K562 (cell line): ENCODE measurements around the gene ELK1. TPM values are rescaled to one million over a fixed set of nuclear protein-coding genes. Genes with fewer than 3 reads are reported as not detected.
A peak's percentile ranks its signal among the peaks of the same experiment; 100 is the strongest.

ENCODE experiments used
- ATAC-seq: fragments of 200-7000 bp; cut with Tn5 transposase; 3 replicates; pipeline ENCODE4 v1.9.1; 2020; ENCODE audit warnings: moderate library complexity
- BruUV-seq: library from RNA; stranded (reverse); fragments of 400-500 nt; replicated peaks from 2 replicates; lab custom pipeline; 2021; lab: Mats Ljungman, UMichigan
- CTCF ChIA-PET: fragments of 300-600 bp; formaldehyde crosslinking; extraction: SDS; loops from one replicate; lab custom pipeline; 2021; ENCODE audit warnings: low intra/inter-chr PET ratio; lab: Yijun Ruan, JAX
- POLR2A ChIA-PET: fragments of 300-600, 350-650 bp; sonication (Branson Sonifier 250); formaldehyde crosslinking; extraction: SDS; loops from one replicate; lab custom pipeline; 2021; ENCODE audit warnings: antibody characterized with exemption, inconsistent platforms; lab: Yijun Ruan, JAX
- DNase-seq, 4 experiments: peaks; one replicate each; pipeline versions ENCODE4 v3.0.0 to v3.0.0-alpha.2; 2011 to 2018; ENCODE audit warnings: low spot score in 3 of 4, mixed read lengths in 3 of 4; ENCODE audit errors: extremely low read depth in 1 of 4
- FAIRE-seq: peaks from 2 replicates; lab custom pipeline; 2011; peaks lifted over from hg19 to GRCh38; lab: Jason Lieb, UNC
- H2AFZ ChIP-seq: 2 replicates; pipeline ENCODE4 v1.6.0; 2011; ENCODE audit warnings: low read depth, low read length, control low read depth, inconsistent platforms
- H3K27ac ChIP-seq: fragments of 200-600 bp; 3 replicates; pipeline ENCODE4 v1.8.0; 2011; ENCODE audit warnings: low read depth, mild to moderate bottlenecking, control low read depth, inconsistent platforms, low read length, moderate library complexity, mixed read lengths; ENCODE audit errors: extremely low read depth
- H3K27me3 ChIP-seq, 2 experiments: fragments of 300-600 bp in 1 of 2; 2 replicates in 1 of 2; 3 replicates in 1 of 2; pipeline versions ENCODE4 v1.6.0 to v1.8.0; 2011; ENCODE audit warnings: inconsistent platforms in 2 of 2, low read length in 2 of 2, mild to moderate bottlenecking in 1 of 2, mixed read lengths in 1 of 2, moderate library complexity in 1 of 2; ENCODE audit not compliant: control insufficient read depth in 2 of 2, insufficient read depth in 2 of 2
- H3K36me3 ChIP-seq: fragments of 300-600 bp; 3 replicates; pipeline ENCODE4 v1.8.0; 2011; ENCODE audit warnings: mild to moderate bottlenecking, low read length, inconsistent platforms; ENCODE audit not compliant: control insufficient read depth, insufficient read depth
- H3K4me1 ChIP-seq, 2 experiments: fragments of 200-600 bp in 1 of 2; replicated peaks in 1 of 2; 2 replicates in 1 of 2; 3 replicates in 1 of 2; pipeline versions ENCODE4 v1.5.1 to v1.8.0; 2011; ENCODE audit warnings: inconsistent platforms in 2 of 2, low read length in 2 of 2, mild to moderate bottlenecking in 1 of 2, mixed read lengths in 1 of 2, moderate library complexity in 1 of 2; ENCODE audit not compliant: control insufficient read depth in 2 of 2, insufficient read depth in 2 of 2
- H3K4me2 ChIP-seq: 2 replicates; pipeline ENCODE4 v1.6.1; 2011; ENCODE audit warnings: low read length, control low read depth, inconsistent platforms, mixed read lengths; ENCODE audit not compliant: insufficient read depth
- H3K4me3 ChIP-seq: fragments of 200-600 bp; sonication (generic), shearing (Covaris generic); 2 replicates; pipeline ENCODE4 v1.5.1; 2016; ENCODE audit warnings: control low read depth, inconsistent platforms
- H3K79me2 ChIP-seq: fragments of 200-600 bp; 3 replicates; pipeline ENCODE4 v1.8.0; 2011; ENCODE audit warnings: low read length, inconsistent platforms; ENCODE audit not compliant: control insufficient read depth, insufficient read depth
- H3K9ac ChIP-seq, 2 experiments: 2 replicates each; pipeline versions ENCODE4 v1.6.0 to v1.6.1; 2011; ENCODE audit warnings: low read depth in 2 of 2, low read length in 2 of 2, control low read depth in 1 of 2, inconsistent platforms in 1 of 2, mild to moderate bottlenecking in 1 of 2, mixed read lengths in 1 of 2; ENCODE audit not compliant: insufficient read depth in 1 of 2
- H3K9me1 ChIP-seq: one replicate; pipeline ENCODE4 v1.6.0; 2011; ENCODE audit warnings: inconsistent platforms, mild to moderate bottlenecking, low read length, moderate library complexity; ENCODE audit not compliant: control insufficient read depth, insufficient read depth
- H3K9me3 ChIP-seq: replicated peaks from 2 replicates; pipeline ENCODE4 v1.5.1; 2011; ENCODE audit warnings: low read depth, low read length, inconsistent platforms; ENCODE audit not compliant: control insufficient read depth, insufficient read depth
- H4K20me1 ChIP-seq: replicated peaks from 2 replicates; pipeline ENCODE4 v1.6.1; 2011; ENCODE audit warnings: low read length, inconsistent platforms, mixed read lengths; ENCODE audit not compliant: control insufficient read depth, insufficient read depth
- ATF3 ChIP-seq, 2 experiments: fragments of 450-650 bp in 1 of 2; sonication (generic) in 1 of 2; formaldehyde crosslinking in 1 of 2; IDR thresholded peaks in 1 of 2; conservative IDR thresholded peaks in 1 of 2; 2 replicates each; pipeline versions ENCODE4 v1.6.1 to v1.8.1; 2016 to 2023; ENCODE audit warnings: mild to moderate bottlenecking in 2 of 2, moderate library complexity in 2 of 2, inconsistent platforms in 1 of 2, missing genetic modification reagents in 1 of 2
- E2F6 ChIP-seq, 2 experiments: IDR thresholded peaks; 2 replicates each; pipeline ENCODE4 v1.6.1; 2011; ENCODE audit warnings: borderline replicate concordance in 1 of 2, control low read depth in 1 of 2, low read depth in 1 of 2, low read length in 1 of 2, mild to moderate bottlenecking in 1 of 2, mixed read lengths in 1 of 2, moderate library complexity in 1 of 2; ENCODE audit not compliant: insufficient read depth in 1 of 2, insufficient read length in 1 of 2, poor library complexity in 1 of 2, severe bottlenecking in 1 of 2; ENCODE audit errors: extremely low read depth in 1 of 2
- EGR1 ChIP-seq: fragments of 450-650 bp; conservative IDR thresholded peaks from 2 replicates; pipeline ENCODE4 v1.6.1; 2017; ENCODE audit warnings: mild to moderate bottlenecking
- EP300 ChIP-seq: IDR thresholded peaks from 2 replicates; pipeline ENCODE4 v1.6.1; 2012; ENCODE audit warnings: low read length, improper control_type of control experiment
- FOXP1 ChIP-seq: sonication (generic); formaldehyde crosslinking; IDR thresholded peaks from 2 replicates; pipeline ENCODE4 v1.8.0; 2022; ENCODE audit warnings: mild to moderate bottlenecking, missing genetic modification reagents
- GATAD2B ChIP-seq: fragments of 450-650 bp; IDR thresholded peaks from 2 replicates; pipeline ENCODE4 v1.6.1; 2017; ENCODE audit warnings: mild to moderate bottlenecking, borderline replicate concordance
- KDM1A ChIP-seq, 2 experiments: fragments of 450-650 bp; IDR thresholded peaks; 2 replicates each; pipeline ENCODE4 v1.6.1; 2016; ENCODE audit warnings: mild to moderate bottlenecking in 2 of 2
- MBD2 ChIP-seq: sonication (generic); IDR thresholded peaks from 2 replicates; pipeline ENCODE4 v1.6.1; 2016; ENCODE audit warnings: low read depth, borderline replicate concordance
- SIN3B ChIP-seq: fragments of 450-650 bp; IDR thresholded peaks from 2 replicates; pipeline ENCODE4 v1.6.1; 2017; ENCODE audit warnings: low read depth, mild to moderate bottlenecking, moderate library complexity
- SMAD4 ChIP-seq: fragments of 250-450 bp; sonication (Bioruptor Pico); conservative IDR thresholded peaks from 2 replicates; pipeline ENCODE4 v1.8.0; 2021; ENCODE audit warnings: inconsistent platforms, mild to moderate bottlenecking, moderate library complexity
- SP1 ChIP-seq: sonication (generic); formaldehyde crosslinking; IDR thresholded peaks from 2 replicates; pipeline ENCODE4 v1.8.1; 2022; ENCODE audit warnings: mild to moderate bottlenecking, missing genetic modification reagents
- TCF3 ChIP-seq: sonication (generic); formaldehyde crosslinking; IDR thresholded peaks from 2 replicates; pipeline ENCODE4 v1.4.0; 2020; ENCODE audit warnings: mild to moderate bottlenecking, missing genetic modification reagents
- TGIF2 ChIP-seq: sonication (generic); formaldehyde crosslinking; IDR thresholded peaks from 2 replicates; pipeline ENCODE4 v1.8.1; 2022; ENCODE audit warnings: mild to moderate bottlenecking, missing genetic modification reagents, moderate library complexity
- ZNF143 ChIP-seq: sonication (generic); formaldehyde crosslinking; IDR thresholded peaks from 2 replicates; pipeline ENCODE4 v1.9.0; 2022; ENCODE audit warnings: mild to moderate bottlenecking, missing genetic modification reagents
- WGBS: fragments of 100-300 bp; shearing (Covaris generic); methylation state at CpG from one replicate; pipeline ENCODE4 v1.1.6; 2016; ENCODE audit warnings: low coverage, mixed read lengths; ENCODE audit not compliant: insufficient coverage; ENCODE audit errors: missing lambda C conversion rate; 5-methylcytosine and 5-hydroxymethylcytosine counted together
- in situ Hi-C: fragments of 300-500 bp; cut with MboI; formaldehyde crosslinking; loops from 4 replicates; pipeline ENCODE4 v1.15.0; 2018; ENCODE audit warnings: inconsistent platforms, mixed read lengths
- intact Hi-C: fragments of 100-400 bp; cut with micrococcal nuclease; formaldehyde crosslinking; loops from 2 replicates; pipeline ENCODE4 v1.14.2; 2022
- polyA plus RNA-seq, 8 experiments: library from polyadenylated mRNA; depleted of rRNA in 4 of 8; stranded (reverse) in 5 of 8; unstranded in 3 of 8; fragments of >200 nt; fragmentation: Nextera tagmentation in 2 of 8; fragmentation: Illumina TruSeq in 1 of 8; extraction: Ambion mirVana in 2 of 8; extraction: Trizol in 1 of 8; gene quantifications; 2 replicates each; pipeline versions ENCODE4 v1.2.1 to v1.2.3, GENCODE V29; 2011 to 2014; ENCODE audit warnings: inconsistent platforms in 1 of 8, missing spikeins in 1 of 8
- total RNA-seq, 7 experiments: library from RNA; depleted of rRNA in 6 of 7; stranded (reverse); fragments of >200 nt in 6 of 7; fragmentation: Illumina TruSeq in 2 of 7; extraction: Trizol in 2 of 7; gene quantifications; 2 replicates each; pipeline versions ENCODE4 v1.2.1 to v1.2.3, GENCODE V29; 2011 to 2021; ENCODE audit warnings: low replicate concordance in 1 of 7
- TF ChIP-seq, protein P1 (sequence below): fragments of 450-650 bp; IDR thresholded peaks from 2 replicates; pipeline ENCODE4 v1.6.1; 2016; ENCODE audit warnings: low read depth, mild to moderate bottlenecking, moderate library complexity
- TF ChIP-seq, protein P2 (sequence below): sonication (generic); formaldehyde crosslinking; IDR thresholded peaks from 2 replicates; pipeline ENCODE4 v1.8.0; 2022; ENCODE audit warnings: missing genetic modification reagents, mild to moderate bottlenecking, moderate library complexity, borderline replicate concordance

The ELK1 gene
- total and polyA plus RNA-seq, 9 of the 15 experiments (the other 6 are each of a cell fraction or from before 2014, with no cell fraction given), result 4.4 to 74.9 (median 26.5) TPM

DNA sequence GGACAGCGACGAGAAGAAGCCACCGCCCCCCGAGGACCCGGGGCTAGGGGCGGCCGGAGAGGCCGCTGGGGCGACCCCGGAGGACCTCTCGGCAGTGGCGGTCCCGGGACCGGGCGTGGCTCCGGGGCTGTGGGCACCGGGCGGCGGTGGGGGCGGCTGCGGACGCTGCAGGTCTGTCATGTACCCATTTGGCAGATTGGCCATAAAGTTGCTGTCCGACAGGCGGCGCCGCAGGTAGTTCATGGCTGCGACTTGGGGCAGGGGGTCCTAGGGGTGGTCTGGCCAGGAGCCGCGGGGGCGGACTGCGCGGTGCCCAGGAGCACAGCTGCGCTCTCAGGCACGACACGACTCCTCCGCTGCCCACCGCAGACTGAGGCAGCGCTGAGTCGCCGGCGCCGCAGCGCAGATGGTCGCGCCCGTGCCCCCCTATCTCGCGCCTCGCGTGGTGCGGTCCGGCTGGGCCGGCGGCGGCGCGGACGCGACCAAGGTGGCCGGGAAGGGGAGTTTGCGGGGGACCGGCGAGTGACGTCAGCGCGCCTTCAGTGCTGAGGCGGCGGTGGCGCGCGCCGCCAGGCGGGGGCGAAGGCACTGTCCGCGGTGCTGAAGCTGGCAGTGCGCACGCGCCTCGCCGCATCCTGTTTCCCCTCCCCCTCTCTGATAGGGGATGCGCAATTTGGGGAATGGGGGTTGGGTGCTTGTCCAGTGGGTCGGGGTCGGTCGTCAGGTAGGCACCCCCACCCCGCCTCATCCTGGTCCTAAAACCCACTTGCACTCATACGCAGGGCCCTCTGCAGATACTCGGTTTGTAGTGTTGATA, 30.7 kb downstream of the ELK1 start, which contains the start of gene SYN1:
TSS of gene SYN1 (minus strand) at position 372 of the 817 bp plus-strand sequence. CDS start at position 243, 129 bp downstream.
- no TSS peak for BruUV-seq
- intact Hi-C loops, result loop anchor here (5.0 kb wide), 1 partner anchor 37 kb away; the partner anchor contains the start of gene TIMP1
- Histone ChIP-seq H3K9me1 (no peaks in the 10 kb centered on the region), H3K4me3 (peak within 1 kb of the TSS; percentile 43), H3K27ac (no peak within 1 kb of the TSS), H3K9me3 (no peaks in the 10 kb centered on the region), H3K27me3 (peaks cover 0 to 22% of the 10 kb centered on the region in 2 experiments; a peak in 3 of 5 replicates), H3K4me2 (peak within 1 kb of the TSS; percentile 74), H3K79me2 (no peaks in the 10 kb centered on the region), H4K20me1 (no peaks in the 10 kb centered on the region), H3K36me3 (no peaks in the 10 kb centered on the region), H3K9ac (peak within 1 kb of the TSS in 1 of 2 experiments; percentile 89; a peak in 2 of 4 replicates), H3K4me1 (peaks cover 0 to 22% of the 10 kb centered on the region in 2 experiments; a peak in 2 of 5 replicates), H2AFZ (0 out of 2 replicates have a peak within 1 kb of the TSS, but pooled peaks have one; percentile 63)
- peak; percentile 91 to 96 (median 94) for DNase-seq
- ChIA-PET POLR2A (no interaction called here), CTCF (interaction anchor here (0.5 kb wide), 1 partner anchor 132 kb away, joined by 4 read pairs; no protein-coding TSS in a partner anchor)
- peak; percentile 96 for ATAC-seq
- in situ Hi-C loops, result no loop called here
- FAIRE-seq, result peak; percentile 60
- 5% methylated on average over 25 of the region's 88 CpGs for WGBS
- peak in 1 of 2 experiments; percentile 58; a peak in 3 of 4 replicates for TF ChIP-seq KDM1A (IDR thresholded peaks at IDR 0.05)
- peak; percentile 78 for TF ChIP-seq FOXP1 (CRISPR knock-in tag)
- TF ChIP-seq, protein P1, sequence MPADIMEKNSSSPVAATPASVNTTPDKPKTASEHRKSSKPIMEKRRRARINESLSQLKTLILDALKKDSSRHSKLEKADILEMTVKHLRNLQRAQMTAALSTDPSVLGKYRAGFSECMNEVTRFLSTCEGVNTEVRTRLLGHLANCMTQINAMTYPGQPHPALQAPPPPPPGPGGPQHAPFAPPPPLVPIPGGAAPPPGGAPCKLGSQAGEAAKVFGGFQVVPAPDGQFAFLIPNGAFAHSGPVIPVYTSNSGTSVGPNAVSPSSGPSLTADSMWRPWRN, result no peak
- peak; percentile 59 for TF ChIP-seq SP1 (CRISPR knock-in tag)
- peak; percentile 14; the same call in 1 of the 2 replicates for TF ChIP-seq TCF3 (CRISPR knock-in tag)
- TF ChIP-seq TGIF2, result peak; percentile 83; the same call in 1 of the 2 replicates
- peak; percentile 83 for TF ChIP-seq ATF3 (IDR thresholded peaks at IDR 0.05)
- peak; percentile 96 for TF ChIP-seq ATF3 (CRISPR knock-in tag; conservative IDR thresholded peaks at IDR 0.05)
- peak; percentile 90; the same call in 1 of the 2 replicates for TF ChIP-seq MBD2
- peak in 1 of 2 experiments; percentile 31 for TF ChIP-seq E2F6 (IDR thresholded peaks at IDR 0.05; ENCODE audit: borderline replicate concordance in 1 of 2, extremely low read depth in 1 of 2, insufficient read depth in 1 of 2, insufficient read length in 1 of 2, low read depth in 1 of 2, low read length in 1 of 2, poor library complexity in 1 of 2, severe bottlenecking in 1 of 2)
- TF ChIP-seq, protein P2, sequence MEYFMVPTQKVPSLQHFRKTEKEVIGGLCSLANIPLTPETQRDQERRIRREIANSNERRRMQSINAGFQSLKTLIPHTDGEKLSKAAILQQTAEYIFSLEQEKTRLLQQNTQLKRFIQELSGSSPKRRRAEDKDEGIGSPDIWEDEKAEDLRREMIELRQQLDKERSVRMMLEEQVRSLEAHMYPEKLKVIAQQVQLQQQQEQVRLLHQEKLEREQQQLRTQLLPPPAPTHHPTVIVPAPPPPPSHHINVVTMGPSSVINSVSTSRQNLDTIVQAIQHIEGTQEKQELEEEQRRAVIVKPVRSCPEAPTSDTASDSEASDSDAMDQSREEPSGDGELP (CRISPR knock-in tag), result peak; percentile 81
- peak; percentile 20; the same call in 1 of the 2 replicates for TF ChIP-seq EP300
- 0 out of 2 replicates have a peak, but pooled peaks have one; percentile 10 for TF ChIP-seq ZNF143 (CRISPR knock-in tag)
- peak; percentile 66; the same call in 1 of the 2 replicates for TF ChIP-seq GATAD2B
- peak; percentile 95 for TF ChIP-seq EGR1
- TF ChIP-seq SMAD4 (CRISPR knock-in tag), result peak; percentile 82
- 0 out of 2 replicates have a peak, but pooled peaks have one; percentile 41 for TF ChIP-seq SIN3B
